AG09319 (cell line): ENCODE measurements around the gene ANKS3.

ENCODE experiments used
- DNase-seq: peaks from one replicate; pipeline ENCODE4 v3.0.0-alpha.2; 2010; ENCODE audit warnings: low read depth; ENCODE audit errors: extremely low read depth
- CTCF ChIP-seq: IDR thresholded peaks from 2 replicates; pipeline ENCODE4 v1.5.1; 2011; ENCODE audit warnings: low read depth, mild to moderate bottlenecking, inconsistent platforms, low read length, moderate library complexity

The ANKS3 gene

DNA sequence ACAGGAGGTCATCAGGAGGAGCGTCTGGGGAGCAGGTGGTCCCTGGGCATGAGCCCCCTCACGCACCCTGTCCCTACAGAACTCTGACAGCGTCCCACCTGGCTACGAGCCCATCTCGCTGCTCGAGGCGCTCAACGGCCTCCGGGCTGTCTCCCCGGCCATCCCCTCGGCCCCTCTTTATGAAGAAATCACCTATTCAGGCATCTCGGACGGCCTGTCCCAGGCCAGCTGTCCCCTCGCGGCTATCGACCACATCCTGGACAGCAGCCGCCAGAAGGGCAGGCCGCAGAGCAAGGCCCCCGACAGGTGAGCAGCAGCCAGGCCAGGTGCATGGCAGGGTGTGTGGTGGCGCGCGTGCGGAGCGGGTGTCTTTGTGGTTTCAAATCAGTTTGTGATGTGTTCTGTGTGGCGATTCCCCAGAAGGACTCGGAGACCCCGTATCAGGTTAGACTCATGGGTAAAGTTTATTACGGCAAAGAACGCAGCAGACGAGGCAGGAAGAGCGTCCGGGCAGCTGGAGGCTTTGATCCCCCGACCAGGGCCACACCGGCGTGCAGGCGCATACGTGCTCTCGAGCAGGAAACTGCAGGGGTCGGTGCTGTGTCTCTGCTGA lies 52.5 kb downstream of the ANKS3 start:
- no peak for DNase-seq
- no peak for TF ChIP-seq CTCF

DNA sequence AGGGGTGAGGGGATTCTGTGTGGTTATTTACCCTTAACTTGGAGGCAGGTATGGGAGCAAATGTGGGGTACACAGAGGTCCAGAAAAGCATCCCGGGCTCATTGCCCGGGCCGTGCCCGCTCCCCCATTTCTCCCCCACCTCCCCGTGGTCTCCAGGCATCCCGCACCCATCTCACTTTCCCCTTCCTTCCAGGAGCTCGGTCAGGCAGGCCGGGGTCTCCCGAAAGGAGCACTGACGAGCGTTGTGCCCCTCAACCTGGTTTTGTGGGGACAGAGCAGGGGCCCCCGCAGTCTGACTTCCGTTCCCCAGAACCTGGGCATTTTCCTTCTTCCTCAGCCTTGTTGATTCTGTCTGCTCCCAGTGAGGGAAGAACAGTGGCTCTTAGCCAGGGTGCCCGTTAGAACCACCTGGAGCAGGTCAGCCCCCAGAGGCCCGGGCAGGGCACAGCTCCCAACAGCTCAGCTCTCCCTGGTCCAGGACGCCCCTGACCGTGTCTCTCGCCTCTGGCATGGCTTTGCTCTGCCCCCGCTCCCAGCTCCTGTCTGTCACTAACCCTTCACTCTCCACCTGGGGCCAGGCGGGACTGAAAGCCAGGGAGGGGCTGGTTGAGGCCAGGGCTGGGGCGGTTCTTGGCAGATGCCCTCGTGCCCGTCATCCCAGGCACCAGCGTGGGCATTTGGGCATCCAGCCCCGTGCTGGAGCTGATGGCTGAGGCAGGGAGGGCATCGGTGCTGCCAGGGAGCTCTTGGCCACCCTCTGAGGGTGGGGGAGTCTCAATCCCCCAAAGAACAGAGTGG lies 53.2 kb downstream of the ANKS3 start:
- no peak for DNase-seq
- no peak for TF ChIP-seq CTCF

- no peak for TF ChIP-seq CTCF
- DNase-seq, result no peak
Measured at GRCh38 chr16:4679850-4680636, 54.0 kb downstream of the ANKS3 start.

- DNase-seq, result no peak
- no peak for TF ChIP-seq CTCF
Measured at GRCh38 chr16:4679156-4679849, 54.8 kb downstream of the ANKS3 start.

DNA sequence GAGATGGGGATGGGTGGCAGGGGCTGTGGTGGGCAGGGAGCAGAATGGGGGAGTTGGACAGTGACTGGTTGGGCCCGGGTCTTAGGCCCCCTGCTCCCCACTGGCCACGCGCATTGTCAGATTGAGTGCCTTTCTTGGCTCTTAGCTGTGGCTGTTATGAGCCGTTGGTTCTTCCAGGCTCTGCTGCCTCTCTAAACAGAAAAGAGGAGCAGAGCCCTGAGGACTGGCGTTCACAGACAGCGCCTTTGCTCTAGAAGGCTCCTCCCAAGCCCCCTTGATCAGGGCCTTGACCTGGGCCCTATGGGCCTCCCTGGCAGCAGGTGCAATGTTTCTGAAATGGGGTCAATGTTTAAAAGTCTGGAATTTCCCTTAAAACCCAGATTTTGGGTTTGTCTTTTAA lies 55.5 kb downstream of the ANKS3 start:
- TF ChIP-seq CTCF, result no peak
- no peak for DNase-seq

GRCh38 chr16:4677994-4678393 lies 56.1 kb downstream of the ANKS3 start:
- no peak for DNase-seq
- TF ChIP-seq CTCF, result no peak
